HepG2 (cell line): ENCODE results near the gene ACACA. TPM values are rescaled to one million over a fixed set of nuclear protein-coding genes. Genes with fewer than 3 reads are reported as not detected.

ENCODE experiments used
- ASH2L ChIP-seq: fragments of 300-600, 200-600 bp; sonication (generic); IDR thresholded peaks from 2 replicates; pipeline ENCODE4 v1.7.0; 2017; ENCODE audit warnings: low read depth, mild to moderate bottlenecking, moderate library complexity, mixed read lengths, low read length; ENCODE audit not compliant: insufficient read length
- HOXA9 ChIP-seq: sonication (generic); formaldehyde crosslinking; IDR thresholded peaks from 2 replicates; pipeline ENCODE4 v1.8.1; 2022; ENCODE audit warnings: missing genetic modification reagents, mild to moderate bottlenecking, moderate library complexity, borderline replicate concordance
- PHF5A ChIP-seq: IDR thresholded peaks from one replicate; pipeline ENCODE4 v1.6.1; 2018; ENCODE audit warnings: low read depth, missing genetic modification reagents; ENCODE audit not compliant: unreplicated experiment
- SIN3B ChIP-seq: fragments of 150-350 bp; IDR thresholded peaks from 2 replicates; pipeline ENCODE4 v1.6.1; 2014; ENCODE audit warnings: low read length
- ZNF282 ChIP-seq: fragments of 450-650 bp; IDR thresholded peaks from 2 replicates; pipeline ENCODE4 v1.6.1; 2018; ENCODE audit not compliant: partially characterized antibody
- ZNF34 ChIP-seq: sonication (generic); formaldehyde crosslinking; IDR thresholded peaks from 2 replicates; pipeline ENCODE4 v1.4.0; 2020; ENCODE audit warnings: mild to moderate bottlenecking, missing genetic modification reagents, borderline replicate concordance
- ZNF816 ChIP-seq: sonication (generic); formaldehyde crosslinking; IDR thresholded peaks from 2 replicates; pipeline ENCODE4 v1.8.0; 2022; ENCODE audit warnings: missing genetic modification reagents, mild to moderate bottlenecking, borderline replicate concordance
- polyA plus RNA-seq, 8 experiments: library from polyadenylated mRNA; depleted of rRNA in 3 of 8; stranded (reverse) in 7 of 8; unstranded in 1 of 8; fragments of >200 nt; fragmentation: Illumina TruSeq in 4 of 8; extraction: Trizol in 4 of 8; gene quantifications; 2 replicates each; pipeline versions ENCODE4 v1.2.1 to v1.2.3, GENCODE V29; 2011 to 2016; ENCODE audit warnings: low read depth in 4 of 8, missing spikeins in 1 of 8, mixed read lengths in 1 of 8; ENCODE audit not compliant: insufficient read depth in 1 of 8
- total RNA-seq, 5 experiments: library from RNA; depleted of rRNA; stranded (reverse); fragments of >200 nt; fragmentation: Illumina TruSeq; extraction: Trizol; gene quantifications; 2 replicates each; pipeline ENCODE4 v1.2.3, GENCODE V29; 2016; ENCODE audit warnings: low read depth in 1 of 5
- TF ChIP-seq, protein P1 (sequence below): IDR thresholded peaks from 2 replicates; pipeline ENCODE4 v1.6.1; 2016; ENCODE audit warnings: low read depth, control low read depth
- TF ChIP-seq, protein P2 (sequence below): sonication (generic); formaldehyde crosslinking; conservative IDR thresholded peaks from 2 replicates; pipeline ENCODE4 v1.8.0; 2022; ENCODE audit warnings: mild to moderate bottlenecking, moderate library complexity, missing genetic modification reagents
- TF ChIP-seq, protein P3 (sequence below): sonication (generic); formaldehyde crosslinking; IDR thresholded peaks from 2 replicates; pipeline ENCODE4 v1.4.0; 2020; ENCODE audit warnings: missing genetic modification reagents
- TF ChIP-seq, protein P4 (sequence below): sonication (generic); formaldehyde crosslinking; IDR thresholded peaks from 2 replicates; pipeline ENCODE4 v1.5.0; 2020; ENCODE audit warnings: mild to moderate bottlenecking, missing genetic modification reagents

ACACA gene
- total and polyA plus RNA-seq, 2 of the 13 experiments (the other 11 are each of a cell fraction or from before 2014, with no cell fraction given) = 39.2 to 47.2 TPM

DNA sequence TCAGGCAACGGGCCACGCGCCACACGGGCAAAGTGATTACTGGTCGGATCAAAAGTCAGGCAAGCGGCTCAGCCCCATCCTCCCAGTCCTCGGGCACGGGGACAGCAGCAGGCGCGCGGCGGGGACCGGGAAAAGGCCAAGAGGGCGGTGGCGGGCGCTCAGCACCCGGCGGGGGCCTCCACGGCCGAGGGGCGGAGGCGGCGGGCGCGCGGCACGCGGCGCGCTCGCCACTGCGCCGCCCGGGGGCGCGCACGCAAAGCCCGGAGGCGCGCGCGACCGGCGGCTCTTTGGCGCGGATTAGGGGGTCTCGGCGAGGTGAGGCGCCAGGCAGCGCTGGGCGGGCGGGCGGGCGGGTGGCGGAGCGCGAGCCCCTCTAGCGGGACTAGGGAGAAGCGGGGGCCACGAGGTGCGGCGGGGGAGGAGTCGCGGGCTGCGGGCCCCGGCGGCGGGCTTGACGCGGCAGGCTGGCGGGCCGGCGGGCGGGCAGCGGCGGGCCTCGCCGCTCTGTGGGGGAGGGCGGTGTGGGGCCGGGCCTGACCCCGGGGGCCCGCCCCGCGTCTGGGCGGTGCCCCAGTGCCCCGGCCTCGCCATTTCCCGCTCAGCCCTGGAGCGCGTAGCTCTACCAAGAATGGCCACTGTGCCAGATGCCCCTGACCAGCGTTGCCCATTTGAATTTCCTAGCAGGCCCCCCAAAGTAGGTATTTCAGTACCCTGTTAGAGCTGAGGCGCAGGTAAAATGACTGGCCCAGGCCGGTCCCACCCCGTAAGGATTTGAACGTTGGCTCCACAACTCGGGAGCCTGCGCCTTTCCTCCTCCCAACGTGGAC is at the start of gene ACACA, which contains the start of gene TADA2A (continued):
- TF ChIP-seq, protein P1, sequence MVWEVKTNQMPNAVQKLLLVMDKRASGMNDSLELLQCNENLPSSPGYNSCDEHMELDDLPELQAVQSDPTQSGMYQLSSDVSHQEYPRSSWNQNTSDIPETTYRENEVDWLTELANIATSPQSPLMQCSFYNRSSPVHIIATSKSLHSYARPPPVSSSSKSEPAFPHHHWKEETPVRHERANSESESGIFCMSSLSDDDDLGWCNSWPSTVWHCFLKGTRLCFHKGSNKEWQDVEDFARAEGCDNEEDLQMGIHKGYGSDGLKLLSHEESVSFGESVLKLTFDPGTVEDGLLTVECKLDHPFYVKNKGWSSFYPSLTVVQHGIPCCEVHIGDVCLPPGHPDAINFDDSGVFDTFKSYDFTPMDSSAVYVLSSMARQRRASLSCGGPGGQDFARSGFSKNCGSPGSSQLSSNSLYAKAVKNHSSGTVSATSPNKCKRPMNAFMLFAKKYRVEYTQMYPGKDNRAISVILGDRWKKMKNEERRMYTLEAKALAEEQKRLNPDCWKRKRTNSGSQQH (CRISPR knock-in tag) = peak; percentile 19
- TF ChIP-seq ASH2L = peak; percentile 30
- TF ChIP-seq SIN3B = no peak
- no peak for TF ChIP-seq PHF5A (CRISPR knock-in tag)
- no peak for TF ChIP-seq ZNF34 (CRISPR knock-in tag)
- TF ChIP-seq, protein P2, sequence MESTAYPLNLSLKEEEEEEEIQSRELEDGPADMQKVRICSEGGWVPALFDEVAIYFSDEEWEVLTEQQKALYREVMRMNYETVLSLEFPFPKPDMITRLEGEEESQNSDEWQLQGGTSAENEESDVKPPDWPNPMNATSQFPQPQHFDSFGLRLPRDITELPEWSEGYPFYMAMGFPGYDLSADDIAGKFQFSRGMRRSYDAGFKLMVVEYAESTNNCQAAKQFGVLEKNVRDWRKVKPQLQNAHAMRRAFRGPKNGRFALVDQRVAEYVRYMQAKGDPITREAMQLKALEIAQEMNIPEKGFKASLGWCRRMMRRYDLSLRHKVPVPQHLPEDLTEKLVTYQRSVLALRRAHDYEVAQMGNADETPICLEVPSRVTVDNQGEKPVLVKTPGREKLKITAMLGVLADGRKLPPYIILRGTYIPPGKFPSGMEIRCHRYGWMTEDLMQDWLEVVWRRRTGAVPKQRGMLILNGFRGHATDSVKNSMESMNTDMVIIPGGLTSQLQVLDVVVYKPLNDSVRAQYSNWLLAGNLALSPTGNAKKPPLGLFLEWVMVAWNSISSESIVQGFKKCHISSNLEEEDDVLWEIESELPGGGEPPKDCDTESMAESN (CRISPR knock-in tag) = 0 out of 2 replicates have a peak, but pooled peaks have one; percentile 53
- TF ChIP-seq, protein P3, sequence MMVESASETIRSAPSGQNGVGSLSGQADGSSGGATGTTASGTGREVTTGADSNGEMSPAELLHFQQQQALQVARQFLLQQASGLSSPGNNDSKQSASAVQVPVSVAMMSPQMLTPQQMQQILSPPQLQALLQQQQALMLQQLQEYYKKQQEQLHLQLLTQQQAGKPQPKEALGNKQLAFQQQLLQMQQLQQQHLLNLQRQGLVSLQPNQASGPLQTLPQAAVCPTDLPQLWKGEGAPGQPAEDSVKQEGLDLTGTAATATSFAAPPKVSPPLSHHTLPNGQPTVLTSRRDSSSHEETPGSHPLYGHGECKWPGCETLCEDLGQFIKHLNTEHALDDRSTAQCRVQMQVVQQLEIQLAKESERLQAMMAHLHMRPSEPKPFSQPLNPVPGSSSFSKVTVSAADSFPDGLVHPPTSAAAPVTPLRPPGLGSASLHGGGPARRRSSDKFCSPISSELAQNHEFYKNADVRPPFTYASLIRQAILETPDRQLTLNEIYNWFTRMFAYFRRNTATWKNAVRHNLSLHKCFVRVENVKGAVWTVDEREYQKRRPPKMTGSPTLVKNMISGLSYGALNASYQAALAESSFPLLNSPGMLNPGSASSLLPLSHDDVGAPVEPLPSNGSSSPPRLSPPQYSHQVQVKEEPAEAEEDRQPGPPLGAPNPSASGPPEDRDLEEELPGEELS (CRISPR knock-in tag) = 0 out of 2 replicates have a peak, but pooled peaks have one; percentile 19
- 0 out of 2 replicates have a peak, but pooled peaks have one; percentile 51 for TF ChIP-seq HOXA9
- TF ChIP-seq, protein P4, sequence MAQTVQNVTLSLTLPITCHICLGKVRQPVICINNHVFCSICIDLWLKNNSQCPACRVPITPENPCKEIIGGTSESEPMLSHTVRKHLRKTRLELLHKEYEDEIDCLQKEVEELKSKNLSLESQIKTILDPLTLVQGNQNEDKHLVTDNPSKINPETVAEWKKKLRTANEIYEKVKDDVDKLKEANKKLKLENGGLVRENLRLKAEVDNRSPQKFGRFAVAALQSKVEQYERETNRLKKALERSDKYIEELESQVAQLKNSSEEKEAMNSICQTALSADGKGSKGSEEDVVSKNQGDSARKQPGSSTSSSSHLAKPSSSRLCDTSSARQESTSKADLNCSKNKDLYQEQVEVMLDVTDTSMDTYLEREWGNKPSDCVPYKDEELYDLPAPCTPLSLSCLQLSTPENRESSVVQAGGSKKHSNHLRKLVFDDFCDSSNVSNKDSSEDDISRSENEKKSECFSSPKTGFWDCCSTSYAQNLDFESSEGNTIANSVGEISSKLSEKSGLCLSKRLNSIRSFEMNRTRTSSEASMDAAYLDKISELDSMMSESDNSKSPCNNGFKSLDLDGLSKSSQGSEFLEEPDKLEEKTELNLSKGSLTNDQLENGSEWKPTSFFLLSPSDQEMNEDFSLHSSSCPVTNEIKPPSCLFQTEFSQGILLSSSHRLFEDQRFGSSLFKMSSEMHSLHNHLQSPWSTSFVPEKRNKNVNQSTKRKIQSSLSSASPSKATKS = no peak; the same call in 1 of the 2 replicates
- TF ChIP-seq ZNF816 (CRISPR knock-in tag) = 0 out of 2 replicates have a peak, but pooled peaks have one; percentile 65
- no peak for TF ChIP-seq ZNF282
